Body of pancreas (tissue), 4 donors: ENCODE measurements around the gene TFRC. TPM values are rescaled to one million over a fixed set of nuclear protein-coding genes. Genes with fewer than 3 reads are reported as not detected.

Experiments used
- ATAC-seq: fragments of 150-250 bp; one replicate; pipeline ENCODE4 v1.9.1; 2016
- DNase-seq, 4 donors: peaks; one replicate each; pipeline ENCODE4 v3.0.0-alpha.2; 2019
- H3K27ac ChIP-seq, 4 donors: fragments of 200-600 bp; sonication (generic); 1 replicate in 3 of 4; 2 replicates in 1 of 4; pipeline versions ENCODE4 v1.5.1 to v1.6.1; 2016 to 2019; ENCODE audit warnings: mild to moderate bottlenecking in 1 of 4, mixed read lengths in 1 of 4, moderate library complexity in 1 of 4
- H3K27me3 ChIP-seq, 2 donors: fragments of 200-600 bp; sonication (generic); one replicate each; pipeline ENCODE4 v1.6.0; 2016; ENCODE audit warnings: mild to moderate bottlenecking in 1 of 2
- H3K36me3 ChIP-seq, 2 donors: fragments of 200-600 bp; sonication (generic); replicated peaks in 1 of 2; 2 replicates each; pipeline ENCODE4 v1.5.1; 2016; ENCODE audit warnings: low read depth in 2 of 2; ENCODE audit not compliant: insufficient read depth in 1 of 2
- H3K4me1 ChIP-seq: fragments of 200-600 bp; sonication (generic); one replicate; pipeline ENCODE4 v1.6.0; 2016
- H3K4me3 ChIP-seq, 2 donors: fragments of 200-600 bp; sonication (generic); 1 replicate in 1 of 2; 2 replicates in 1 of 2; pipeline ENCODE4 v1.5.1; 2016 to 2019
- H3K9me3 ChIP-seq, 3 donors: fragments of 200-600 bp; sonication (generic); 1 replicate in 2 of 3; 2 replicates in 1 of 3; pipeline ENCODE4 v1.5.1; 2016
- POLR2A ChIP-seq, 3 donors: fragments of 450-650 bp; IDR thresholded peaks; one replicate each; pipeline ENCODE4 v1.6.1; 2016; ENCODE audit warnings: antibody characterized with exemption in 3 of 3, mild to moderate bottlenecking in 2 of 3
- WGBS, 2 donors: methylation state at CpG; one replicate each; pipeline ENCODE4 v1.1.5; 2017; 5-methylcytosine and 5-hydroxymethylcytosine counted together
- intact Hi-C: fragments of 100-400 bp; cut with DNase I; formaldehyde crosslinking; loops from one replicate; pipeline ENCODE4 v1.15.1; 2023
- total RNA-seq, 2 donors: library from RNA; depleted of rRNA; stranded (reverse); fragments of >200 nt; gene quantifications; one replicate each; pipeline ENCODE4 v1.1.0, GENCODE V29; 2016
- TF ChIP-seq, protein P1 (sequence below), 7 experiments: fragments of 450-650 bp in 4 of 7; fragments of 200-600 bp in 3 of 7; sonication (generic) in 3 of 7; IDR thresholded peaks; one replicate each; pipeline ENCODE4 v1.5.1; 2016 to 2019; ENCODE audit warnings: antibody characterized with exemption in 7 of 7

TFRC gene
- total RNA-seq, 2 donors from 2014 or later, result 23.6 to 51.7 TPM

DNA sequence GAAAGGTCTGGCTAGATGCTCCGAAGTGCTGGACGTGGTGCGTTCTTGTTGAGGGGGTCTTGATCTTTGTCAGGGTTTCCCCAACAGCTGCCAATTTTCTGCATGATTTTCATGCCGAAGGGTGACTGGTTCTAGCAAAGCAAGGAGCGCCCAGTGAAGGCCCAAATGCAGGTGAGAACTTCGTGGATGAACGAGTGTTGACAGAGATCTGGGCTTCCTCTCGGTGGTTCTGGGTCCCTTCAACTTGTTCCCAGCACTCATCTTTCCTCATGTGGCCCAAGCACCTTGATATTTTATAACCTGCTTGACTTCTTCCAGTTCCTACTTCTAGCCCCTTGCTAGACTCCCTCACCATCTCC, 40.8 kb upstream of the TFRC start:
- no peak for ATAC-seq
- H3K27ac ChIP-seq, result no peak overlapping the region
- no peaks in the 10 kb centered on the region for H3K27me3 ChIP-seq
- intact Hi-C loops, result no loop called here
- DNase-seq, result no peak
- H3K4me3 ChIP-seq, result no peak overlapping the region
- no peaks in the 10 kb centered on the region for H3K4me1 ChIP-seq
- 80 to 85% methylated on average over 8 of the region's 8 CpGs for WGBS, 2 donors
- no peaks in the 10 kb centered on the region for H3K9me3 ChIP-seq
- no peak for TF ChIP-seq POLR2A (IDR thresholded peaks at IDR 0.05)
- TF ChIP-seq, protein P1, sequence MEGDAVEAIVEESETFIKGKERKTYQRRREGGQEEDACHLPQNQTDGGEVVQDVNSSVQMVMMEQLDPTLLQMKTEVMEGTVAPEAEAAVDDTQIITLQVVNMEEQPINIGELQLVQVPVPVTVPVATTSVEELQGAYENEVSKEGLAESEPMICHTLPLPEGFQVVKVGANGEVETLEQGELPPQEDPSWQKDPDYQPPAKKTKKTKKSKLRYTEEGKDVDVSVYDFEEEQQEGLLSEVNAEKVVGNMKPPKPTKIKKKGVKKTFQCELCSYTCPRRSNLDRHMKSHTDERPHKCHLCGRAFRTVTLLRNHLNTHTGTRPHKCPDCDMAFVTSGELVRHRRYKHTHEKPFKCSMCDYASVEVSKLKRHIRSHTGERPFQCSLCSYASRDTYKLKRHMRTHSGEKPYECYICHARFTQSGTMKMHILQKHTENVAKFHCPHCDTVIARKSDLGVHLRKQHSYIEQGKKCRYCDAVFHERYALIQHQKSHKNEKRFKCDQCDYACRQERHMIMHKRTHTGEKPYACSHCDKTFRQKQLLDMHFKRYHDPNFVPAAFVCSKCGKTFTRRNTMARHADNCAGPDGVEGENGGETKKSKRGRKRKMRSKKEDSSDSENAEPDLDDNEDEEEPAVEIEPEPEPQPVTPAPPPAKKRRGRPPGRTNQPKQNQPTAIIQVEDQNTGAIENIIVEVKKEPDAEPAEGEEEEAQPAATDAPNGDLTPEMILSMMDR (IDR thresholded peaks at IDR 0.05), result no peak
- no peaks in the 10 kb centered on the region for H3K36me3 ChIP-seq

DNA sequence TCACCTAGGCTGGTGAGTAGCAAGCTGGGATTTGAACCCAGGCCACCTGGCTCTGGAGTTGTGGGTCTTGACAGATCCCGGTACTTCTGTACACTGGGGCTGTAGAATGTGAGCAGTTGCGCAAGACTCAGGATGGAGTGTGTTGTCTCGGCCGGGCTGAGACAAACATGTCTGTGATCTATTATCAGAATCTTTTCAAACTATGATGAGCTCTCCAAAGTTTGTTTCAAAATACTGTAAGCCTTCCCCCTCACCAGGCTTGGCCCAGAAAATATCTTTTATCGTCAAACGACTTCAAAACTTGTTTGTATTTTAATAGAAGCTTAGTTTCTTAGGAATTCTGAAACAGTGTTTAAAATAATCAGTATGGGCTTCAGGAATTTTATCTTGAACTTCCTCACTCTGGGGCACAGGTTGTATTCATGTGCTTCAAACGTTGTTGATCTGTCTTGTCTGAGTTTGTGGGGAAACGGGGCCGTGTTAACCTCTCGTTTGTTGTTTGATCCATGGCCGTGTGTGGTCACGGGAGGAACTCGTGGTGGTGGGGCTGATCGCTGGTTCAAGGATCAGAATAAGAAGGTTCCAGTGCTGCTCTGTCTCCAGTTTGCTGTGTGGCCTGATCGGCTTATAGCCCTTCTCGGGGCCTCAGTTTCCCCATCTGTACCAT, 40.3 kb upstream of the TFRC start:
- no peak for ATAC-seq
- intact Hi-C loops, result no loop called here

DNA sequence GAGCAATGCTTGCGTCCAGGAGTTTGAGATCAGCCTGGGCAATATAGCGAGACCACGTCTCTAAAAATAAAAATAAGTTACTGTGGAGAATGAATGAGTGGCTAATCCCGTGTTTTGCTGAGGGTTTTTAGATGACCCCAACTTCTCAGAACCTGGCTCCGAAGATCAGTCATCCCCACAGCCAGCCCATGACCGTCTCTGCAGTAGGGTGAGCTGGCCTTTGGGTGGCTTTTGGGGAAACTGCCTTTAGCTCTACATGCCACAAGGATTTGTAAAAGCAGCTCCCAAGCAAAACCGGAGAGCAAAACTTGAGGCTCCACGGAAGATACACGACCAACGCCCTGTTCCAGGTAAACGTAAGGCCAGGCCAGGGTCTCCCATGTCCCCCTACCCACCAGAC, 39.2 kb upstream of the TFRC start:
- TF ChIP-seq, protein P1 (IDR thresholded peaks at IDR 0.05), result no peak
- TF ChIP-seq POLR2A (IDR thresholded peaks at IDR 0.05), result no peak
- no peaks in the 10 kb centered on the region for H3K4me1 ChIP-seq
- intact Hi-C loops, result no loop called here
- no peaks in the 10 kb centered on the region for H3K36me3 ChIP-seq
- DNase-seq (no peak), ATAC-seq (no peak)
- no peak overlapping the region for H3K4me3 ChIP-seq
- no peaks in the 10 kb centered on the region for H3K27me3 ChIP-seq
- WGBS, 2 donors, result 84 to 92% methylated on average over 11 of the region's 11 CpGs
- no peak overlapping the region for H3K27ac ChIP-seq
- H3K9me3 ChIP-seq, result no peaks in the 10 kb centered on the region

More for the DNA sequence above, 40.3 kb upstream of the TFRC start:
- Histone ChIP-seq H3K4me1 (no peaks in the 10 kb centered on the region), H3K27ac (no peak overlapping the region), H3K9me3 (no peaks in the 10 kb centered on the region), H3K27me3 (no peaks in the 10 kb centered on the region), H3K4me3 (no peak overlapping the region), H3K36me3 (no peaks in the 10 kb centered on the region)
- DNase-seq, result no peak
- no peak for TF ChIP-seq POLR2A (IDR thresholded peaks at IDR 0.05)
- TF ChIP-seq, protein P1 (IDR thresholded peaks at IDR 0.05), result no peak
- 57% methylated on average over 16 of the region's 16 CpGs for WGBS, 2 donors

DNA sequence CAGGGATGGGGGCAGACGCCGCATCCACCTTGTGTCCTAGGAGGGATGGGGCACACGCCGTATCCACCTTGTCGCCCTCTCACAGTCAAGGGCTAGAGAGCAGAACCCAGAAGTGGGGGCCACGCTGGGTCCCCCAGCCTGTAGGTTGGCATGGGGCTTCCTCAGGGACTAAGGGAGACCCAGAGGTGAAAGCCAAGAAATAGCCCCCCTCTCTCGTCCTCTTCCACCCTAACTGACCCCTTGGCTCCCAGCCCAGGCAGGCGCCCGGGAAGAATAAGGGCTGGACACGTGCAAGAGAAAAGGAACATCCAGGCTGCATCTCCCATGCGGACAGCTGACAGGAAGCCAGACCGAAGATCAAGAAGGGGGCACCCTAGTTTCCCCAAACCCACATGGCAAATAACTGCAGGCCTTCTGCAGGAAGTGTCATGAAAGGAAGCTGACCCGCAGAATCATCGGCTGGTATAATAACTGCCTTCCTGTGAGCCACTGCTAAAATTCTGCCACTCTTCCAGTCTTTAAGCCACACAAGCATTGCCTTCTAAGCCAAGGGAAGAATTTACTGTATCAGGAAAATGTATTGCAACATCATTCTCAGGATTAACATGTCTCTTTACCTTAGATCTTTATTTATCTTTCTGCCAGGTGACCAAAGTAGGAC, 38.5 kb upstream of the TFRC start:
- ATAC-seq, result no peak
- intact Hi-C loops, result no loop called here
- no peaks in the 10 kb centered on the region for H3K9me3 ChIP-seq
- no peak overlapping the region for H3K4me3 ChIP-seq
- no peaks in the 10 kb centered on the region for H3K36me3 ChIP-seq
- 72 to 79% methylated on average over 6 to 14 of the region's 14 CpGs for WGBS, 2 donors
- peak in 1 of 4 donors; percentile 38 for DNase-seq
- no peak overlapping the region for H3K27ac ChIP-seq
- TF ChIP-seq, protein P1 (IDR thresholded peaks at IDR 0.05), result no peak
- TF ChIP-seq POLR2A (IDR thresholded peaks at IDR 0.05), result no peak
- no peaks in the 10 kb centered on the region for H3K27me3 ChIP-seq
- no peaks in the 10 kb centered on the region for H3K4me1 ChIP-seq

DNA sequence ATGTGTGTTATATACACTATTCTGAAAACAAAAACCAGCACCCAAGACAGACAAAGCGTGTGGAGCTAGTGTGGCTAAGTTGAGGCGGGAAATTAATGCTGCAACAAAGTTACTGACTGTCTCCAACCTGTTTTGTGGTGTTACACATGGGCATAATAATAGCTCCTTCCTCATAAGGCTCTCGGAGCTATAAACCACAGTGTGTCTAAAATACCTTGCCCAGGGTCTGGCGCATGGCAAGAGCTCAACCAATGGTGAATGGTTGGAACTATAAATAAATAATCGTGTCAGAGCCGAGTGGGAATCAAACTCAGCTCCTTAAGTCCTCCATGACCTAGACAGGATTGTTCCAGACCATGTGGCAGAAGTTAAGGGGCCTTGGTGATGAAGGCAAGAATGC, 35.9 kb upstream of the TFRC start:
- Histone ChIP-seq H3K27me3 (no peaks in the 10 kb centered on the region), H3K27ac (no peak overlapping the region), H3K4me3 (no peak overlapping the region), H3K4me1 (no peaks in the 10 kb centered on the region), H3K9me3 (no peaks in the 10 kb centered on the region), H3K36me3 (no peaks in the 10 kb centered on the region)
- ATAC-seq (no peak), DNase-seq (no peak)
- intact Hi-C loops, result no loop called here
- WGBS, 2 donors, result 56 to 72% methylated on average over 6 of the region's 6 CpGs
- TF ChIP-seq, protein P1 (IDR thresholded peaks at IDR 0.05), result no peak
- no peak for TF ChIP-seq POLR2A (IDR thresholded peaks at IDR 0.05)
